Measurements from ENCODE around the gene MEP1A. TPM values are rescaled to one million over a fixed set of nuclear protein-coding genes. Genes with fewer than 3 reads are reported as not detected.

Gene MEP1A
- total RNA-seq, 2 experiments from 2014 or later, result not detected

- ChIA-PET CTCF (no interaction called here), POLR2A (no interaction called here)
- no peaks in the 10 kb centered on the region for H3K9me3 ChIP-seq (ENCODE audit: control insufficient read depth in 1 of 2, insufficient read depth in 1 of 2, low read length in 2 of 2)
- H3K4me1 ChIP-seq (ENCODE audit: insufficient read depth, low read length), result no peaks in the 10 kb centered on the region
- no peak for ATAC-seq (ENCODE audit: poor library complexity)
- no peak overlapping the region for H3K27ac Mint-ChIP-seq
- no peak for TF ChIP-seq CTCF (IDR thresholded peaks at IDR 0.05)
- H3K4me3 Mint-ChIP-seq, result no peak overlapping the region
- H3K36me3 ChIP-seq (ENCODE audit: insufficient read depth, low read length), result no peaks in the 10 kb centered on the region
- H3K4me1 Mint-ChIP-seq (ENCODE audit: low read depth), result no peaks in the 10 kb centered on the region
- H3K27ac ChIP-seq (ENCODE audit: low read depth in 1 of 2, low read length in 2 of 2), result no peak overlapping the region
- H3K27me3 Mint-ChIP-seq, result peaks cover 20% of the 10 kb centered on the region
- intact Hi-C loops (cut with DNase I, micrococcal nuclease), result no loop called here
- DNase-seq, result no peak
- H3K36me3 Mint-ChIP-seq (ENCODE audit: low read depth), result no peaks in the 10 kb centered on the region
- no peak overlapping the region for H3K4me3 ChIP-seq (ENCODE audit: low read length)
- H3K9me3 Mint-ChIP-seq, result no peaks in the 10 kb centered on the region
- H3K27me3 ChIP-seq (ENCODE audit: control insufficient read depth in 1 of 2, insufficient read depth in 2 of 2, low read length in 2 of 2), result peaks cover 0 to 4% of the 10 kb centered on the region in 2 experiments
These were observed 879 bp downstream of the MEP1A start for GRCh38 chr6:46794068-46794467.

GRCh38 chr6:46795816-46796215 lies 2.6 kb downstream of the MEP1A start:
- no peak for ATAC-seq (ENCODE audit: poor library complexity)
- no peak overlapping the region for H3K4me3 Mint-ChIP-seq
- peaks cover 20% of the 10 kb centered on the region for H3K27me3 Mint-ChIP-seq
- Histone ChIP-seq H3K27me3 (ENCODE audit: control insufficient read depth in 1 of 2, insufficient read depth in 2 of 2, low read length in 2 of 2) (peaks cover 0 to 4% of the 10 kb centered on the region in 2 experiments), H3K9me3 (ENCODE audit: control insufficient read depth in 1 of 2, insufficient read depth in 1 of 2, low read length in 2 of 2) (no peaks in the 10 kb centered on the region), H3K27ac (ENCODE audit: low read depth in 1 of 2, low read length in 2 of 2) (no peak overlapping the region), H3K36me3 (ENCODE audit: insufficient read depth, low read length) (no peaks in the 10 kb centered on the region), H3K4me3 (ENCODE audit: low read length) (no peak overlapping the region), H3K4me1 (ENCODE audit: insufficient read depth, low read length) (no peaks in the 10 kb centered on the region)
- no peaks in the 10 kb centered on the region for H3K36me3 Mint-ChIP-seq (ENCODE audit: low read depth)
- H3K27ac Mint-ChIP-seq, result no peak overlapping the region
- DNase-seq, result no peak
- H3K4me1 Mint-ChIP-seq (ENCODE audit: low read depth), result no peaks in the 10 kb centered on the region
- intact Hi-C loops (cut with DNase I, micrococcal nuclease), result no loop called here
- no peaks in the 10 kb centered on the region for H3K9me3 Mint-ChIP-seq
- CTCF ChIA-PET, result no interaction called here
- POLR2A ChIA-PET, result no interaction called here
- TF ChIP-seq CTCF (IDR thresholded peaks at IDR 0.05), result no peak

- Histone ChIP-seq H3K4me1 (ENCODE audit: insufficient read depth, low read length) (no peaks in the 10 kb centered on the region), H3K27me3 (ENCODE audit: control insufficient read depth in 1 of 2, insufficient read depth in 2 of 2, low read length in 2 of 2) (peaks cover 0 to 4% of the 10 kb centered on the region in 2 experiments), H3K4me3 (ENCODE audit: low read length) (no peak overlapping the region), H3K27ac (ENCODE audit: low read depth in 1 of 2, low read length in 2 of 2) (no peak overlapping the region), H3K36me3 (ENCODE audit: insufficient read depth, low read length) (no peaks in the 10 kb centered on the region), H3K9me3 (ENCODE audit: control insufficient read depth in 1 of 2, insufficient read depth in 1 of 2, low read length in 2 of 2) (no peaks in the 10 kb centered on the region)
- DNase-seq, result no peak
- no peak for TF ChIP-seq CTCF (IDR thresholded peaks at IDR 0.05)
- Mint-ChIP-seq H3K9me3 (no peaks in the 10 kb centered on the region), H3K4me1 (ENCODE audit: low read depth) (no peaks in the 10 kb centered on the region), H3K36me3 (ENCODE audit: low read depth) (no peaks in the 10 kb centered on the region), H3K27ac (no peak overlapping the region), H3K4me3 (no peak overlapping the region), H3K27me3 (peaks cover 20% of the 10 kb centered on the region)
- intact Hi-C loops (cut with DNase I, micrococcal nuclease), result no loop called here
- ATAC-seq (ENCODE audit: poor library complexity), result no peak
- ChIA-PET CTCF (no interaction called here), POLR2A (no interaction called here)
These were observed 3.8 kb downstream of the MEP1A start for GRCh38 chr6:46796848-46797580.
